Measurements from ENCODE around the gene KCNIP4. TPM values are rescaled to one million over a fixed set of nuclear protein-coding genes. Genes with fewer than 3 reads are reported as not detected.
A peak's percentile ranks its signal among the peaks of the same experiment; 100 is the strongest.

The KCNIP4 gene
- total and polyA plus RNA-seq, 2 experiments from 2014 or later = 0.69 to 1.00 TPM

DNA sequence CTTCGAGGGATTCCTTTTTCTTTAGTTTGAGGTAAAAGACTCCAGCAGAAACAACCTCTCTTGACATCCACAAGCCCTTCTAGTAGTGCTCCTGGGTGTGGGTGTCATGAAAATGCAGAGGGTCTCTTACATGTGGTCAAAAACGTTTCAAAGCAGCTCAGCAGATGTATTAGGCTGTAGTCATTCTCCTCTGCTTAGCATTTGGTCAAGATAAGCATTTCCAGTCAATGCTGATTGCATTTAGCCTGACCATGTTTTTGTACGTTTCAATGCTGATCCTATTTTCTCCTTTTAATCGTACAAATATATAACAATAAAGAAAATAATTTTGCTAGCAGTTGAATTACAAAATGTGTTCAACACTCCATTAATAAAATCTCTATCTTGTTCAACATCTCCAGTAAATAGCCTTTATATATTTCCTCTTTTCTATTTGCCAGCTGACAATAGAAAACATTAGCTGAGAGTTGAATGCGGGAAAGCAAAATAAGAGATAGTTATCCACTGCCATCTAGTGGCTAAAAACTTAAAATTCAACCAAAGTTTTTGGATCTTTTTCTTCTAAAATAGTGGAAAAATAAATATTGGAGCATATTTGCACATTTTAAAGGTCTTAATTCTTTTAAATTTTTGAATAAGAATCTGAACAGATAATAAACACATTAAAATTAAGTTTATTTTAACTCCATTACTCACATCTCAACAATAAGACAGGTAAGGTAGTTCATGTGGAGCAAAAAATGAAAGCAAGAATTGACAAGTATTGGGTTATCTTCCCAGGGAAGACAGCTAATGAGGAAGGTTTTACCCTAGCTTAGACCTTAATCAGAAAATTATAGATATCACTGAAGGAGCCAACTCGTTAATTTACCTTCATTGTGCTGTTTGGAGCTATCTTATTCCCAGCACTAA is 1263.5 kb downstream of the KCNIP4 start:
- 23% methylated on average over 6 of the region's 6 CpGs for WGBS (ENCODE audit: low lambda C conversion rate, missing lambda C conversion rate)
- Histone ChIP-seq H2AFZ (no peak overlapping the region), H3K27ac (no peak overlapping the region), H4K20me1 (ENCODE audit: insufficient read depth, poor library complexity, severe bottlenecking) (no peaks in the 10 kb centered on the region), H3K4me2 (no peak overlapping the region), H3K79me2 (no peaks in the 10 kb centered on the region), H3K36me3 (replicated peaks; ENCODE audit: insufficient read depth, low read depth) (no peaks in the 10 kb centered on the region), H3K4me1 (ENCODE audit: insufficient read depth) (no peaks in the 10 kb centered on the region), H3K9me2 (replicated peaks; ENCODE audit: insufficient read depth) (no peaks in the 10 kb centered on the region), H3K9me3 (ENCODE audit: low read depth) (no peaks in the 10 kb centered on the region), H3K27me3 (no peaks in the 10 kb centered on the region), H3K4me3 (no peak overlapping the region)
- peak; percentile 35 for DNase-seq (ENCODE audit: low spot score)
- TF ChIP-seq CTCF (IDR thresholded peaks at IDR 0.05; ENCODE audit: poor library complexity) (peak; percentile 69), EZH2 (IDR thresholded peaks at IDR 0.05; ENCODE audit: borderline replicate concordance) (no peak)

GRCh38 chr4:20683766-20684165 is 1264.8 kb downstream of the KCNIP4 start:
- DNase-seq (ENCODE audit: low spot score) = no peak
- Histone ChIP-seq H3K36me3 (replicated peaks; ENCODE audit: insufficient read depth, low read depth) (no peaks in the 10 kb centered on the region), H2AFZ (no peak overlapping the region), H3K9me3 (ENCODE audit: low read depth) (no peaks in the 10 kb centered on the region), H3K27ac (no peak overlapping the region), H3K79me2 (no peaks in the 10 kb centered on the region), H3K4me1 (ENCODE audit: insufficient read depth) (no peaks in the 10 kb centered on the region), H4K20me1 (ENCODE audit: insufficient read depth, poor library complexity, severe bottlenecking) (no peaks in the 10 kb centered on the region), H3K9me2 (replicated peaks; ENCODE audit: insufficient read depth) (no peaks in the 10 kb centered on the region), H3K4me2 (no peak overlapping the region), H3K27me3 (no peaks in the 10 kb centered on the region), H3K4me3 (no peak overlapping the region)
- WGBS (ENCODE audit: low lambda C conversion rate, missing lambda C conversion rate) = 86% methylated on average over 3 of the region's 3 CpGs
- TF ChIP-seq EZH2phosphoT487 (IDR thresholded peaks at IDR 0.05; ENCODE audit: low read depth, severe bottlenecking, unreplicated experiment) (no peak), EZH2 (IDR thresholded peaks at IDR 0.05; ENCODE audit: borderline replicate concordance) (no peak), CTCF (IDR thresholded peaks at IDR 0.05; ENCODE audit: poor library complexity) (no peak)

GRCh38 chr4:20682853-20683252 is 1265.7 kb downstream of the KCNIP4 start:
- no peak for DNase-seq (ENCODE audit: low spot score)
- no peak overlapping the region for H3K4me2 ChIP-seq
- no peaks in the 10 kb centered on the region for H4K20me1 ChIP-seq (ENCODE audit: insufficient read depth, poor library complexity, severe bottlenecking)
- H3K4me3 ChIP-seq = no peak overlapping the region
- H3K4me1 ChIP-seq (ENCODE audit: insufficient read depth) = no peaks in the 10 kb centered on the region
- H3K27ac ChIP-seq = no peak overlapping the region
- no peaks in the 10 kb centered on the region for H3K9me2 ChIP-seq (replicated peaks; ENCODE audit: insufficient read depth)
- H3K79me2 ChIP-seq = no peaks in the 10 kb centered on the region
- 89% methylated on average over 3 of the region's 3 CpGs for WGBS (ENCODE audit: low lambda C conversion rate, missing lambda C conversion rate)
- no peak overlapping the region for H2AFZ ChIP-seq
- H3K9me3 ChIP-seq (ENCODE audit: low read depth) = no peaks in the 10 kb centered on the region
- no peaks in the 10 kb centered on the region for H3K27me3 ChIP-seq
- no peaks in the 10 kb centered on the region for H3K36me3 ChIP-seq (replicated peaks; ENCODE audit: insufficient read depth, low read depth)
- TF ChIP-seq CTCF (IDR thresholded peaks at IDR 0.05; ENCODE audit: poor library complexity) (no peak), EZH2phosphoT487 (IDR thresholded peaks at IDR 0.05; ENCODE audit: low read depth, severe bottlenecking, unreplicated experiment) (no peak), EZH2 (IDR thresholded peaks at IDR 0.05; ENCODE audit: borderline replicate concordance) (no peak)

Data from hepatocyte (in vitro differentiated cells).